Gastroesophageal sphincter (tissue), 4 donors: ENCODE data around the gene PPP1R14C. TPM values are rescaled to one million over a fixed set of nuclear protein-coding genes. Genes with fewer than 3 reads are reported as not detected.

Experiments
- ATAC-seq: fragments of 150-250 bp; one replicate; pipeline ENCODE4 v1.9.1; 2016; ENCODE audit warnings: mild to moderate bottlenecking, moderate library complexity
- H3K27ac ChIP-seq, 4 donors: fragments of 200-600 bp; sonication (generic) in 3 of 4; 1 replicate in 3 of 4; 2 replicates in 1 of 4; pipeline ENCODE4 v1.5.1; 2016 to 2019
- H3K27me3 ChIP-seq: fragments of 200-600 bp; sonication (generic); one replicate; pipeline ENCODE4 v1.5.1; 2019
- H3K36me3 ChIP-seq, 2 donors: fragments of 200-600 bp; sonication (generic); one replicate each; pipeline ENCODE4 v1.5.1; 2019; ENCODE audit warnings: control low read depth in 1 of 2
- H3K4me1 ChIP-seq, 3 donors: fragments of 200-600 bp; sonication (generic); 1 replicate in 2 of 3; 2 replicates in 1 of 3; pipeline ENCODE4 v1.5.1; 2016 to 2019; ENCODE audit warnings: control low read depth in 2 of 3
- H3K4me3 ChIP-seq, 2 donors: fragments of 200-600 bp; sonication (generic); one replicate each; pipeline ENCODE4 v1.5.1; 2019; ENCODE audit warnings: mild to moderate bottlenecking in 1 of 2, moderate library complexity in 1 of 2
- H3K9me3 ChIP-seq, 3 donors: fragments of 200-600 bp; sonication (generic); one replicate each; pipeline ENCODE4 v1.5.1; 2017 to 2019; ENCODE audit warnings: control low read depth in 2 of 3
- EP300 ChIP-seq: sonication (generic); formaldehyde crosslinking; IDR thresholded peaks from one replicate; pipeline ENCODE4 v1.6.1; 2017; ENCODE audit warnings: antibody characterized with exemption, mild to moderate bottlenecking
- POLR2A ChIP-seq, 2 donors: fragments of 450-650 bp; IDR thresholded peaks; one replicate each; pipeline ENCODE4 v1.6.1; 2017; ENCODE audit warnings: antibody characterized with exemption in 2 of 2, mild to moderate bottlenecking in 2 of 2, moderate library complexity in 1 of 2
- POLR2AphosphoS5 ChIP-seq: sonication (generic); formaldehyde crosslinking; IDR thresholded peaks from one replicate; pipeline ENCODE4 v1.6.1; 2017; ENCODE audit warnings: antibody characterized with exemption
- whole genome bisulfite sequencing, 2 donors: methylation state at CpG; one replicate each; pipeline ENCODE4 v1.1.5; 2018; ENCODE audit warnings: low coverage in 1 of 2; 5-methylcytosine and 5-hydroxymethylcytosine counted together
- total RNA-seq, 4 donors: library from RNA; depleted of rRNA; stranded (reverse); fragments of >200 nt; gene quantifications; one replicate each; pipeline ENCODE4 v1.1.0, GENCODE V29; 2016
- TF ChIP-seq, protein P1 (sequence below), 4 experiments: fragments of 200-600 bp in 2 of 4; fragments of 450-650 bp in 2 of 4; sonication (generic) in 1 of 4; IDR thresholded peaks; one replicate each; pipeline ENCODE4 v1.5.1; 2017 to 2019; ENCODE audit warnings: antibody characterized with exemption in 4 of 4, mild to moderate bottlenecking in 2 of 4, moderate library complexity in 2 of 4

The PPP1R14C gene
- total RNA-seq, 4 donors from 2014 or later = 0.12 to 1.5 TPM; not detected in 2

GRCh38 chr6:150258381-150258780 lies 115.5 kb downstream of the PPP1R14C start:
- 95 to 97% methylated on average over 5 of the region's 5 CpGs for WGBS, 2 donors
- TF ChIP-seq, protein P1, sequence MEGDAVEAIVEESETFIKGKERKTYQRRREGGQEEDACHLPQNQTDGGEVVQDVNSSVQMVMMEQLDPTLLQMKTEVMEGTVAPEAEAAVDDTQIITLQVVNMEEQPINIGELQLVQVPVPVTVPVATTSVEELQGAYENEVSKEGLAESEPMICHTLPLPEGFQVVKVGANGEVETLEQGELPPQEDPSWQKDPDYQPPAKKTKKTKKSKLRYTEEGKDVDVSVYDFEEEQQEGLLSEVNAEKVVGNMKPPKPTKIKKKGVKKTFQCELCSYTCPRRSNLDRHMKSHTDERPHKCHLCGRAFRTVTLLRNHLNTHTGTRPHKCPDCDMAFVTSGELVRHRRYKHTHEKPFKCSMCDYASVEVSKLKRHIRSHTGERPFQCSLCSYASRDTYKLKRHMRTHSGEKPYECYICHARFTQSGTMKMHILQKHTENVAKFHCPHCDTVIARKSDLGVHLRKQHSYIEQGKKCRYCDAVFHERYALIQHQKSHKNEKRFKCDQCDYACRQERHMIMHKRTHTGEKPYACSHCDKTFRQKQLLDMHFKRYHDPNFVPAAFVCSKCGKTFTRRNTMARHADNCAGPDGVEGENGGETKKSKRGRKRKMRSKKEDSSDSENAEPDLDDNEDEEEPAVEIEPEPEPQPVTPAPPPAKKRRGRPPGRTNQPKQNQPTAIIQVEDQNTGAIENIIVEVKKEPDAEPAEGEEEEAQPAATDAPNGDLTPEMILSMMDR (IDR thresholded peaks at IDR 0.05) = no peak
- TF ChIP-seq POLR2A (IDR thresholded peaks at IDR 0.05) = no peak
- TF ChIP-seq POLR2AphosphoS5 = no peak
- no peak for TF ChIP-seq EP300

GRCh38 chr6:150260931-150261330 lies 118.1 kb downstream of the PPP1R14C start:
- no peak for ATAC-seq
- no peak overlapping the region for H3K27ac ChIP-seq
- peaks cover 1% of the 10 kb centered on the region for H3K27me3 ChIP-seq
- H3K9me3 ChIP-seq = no peaks in the 10 kb centered on the region
- no peak overlapping the region for H3K4me3 ChIP-seq
- TF ChIP-seq EP300 = no peak
- no peaks in the 10 kb centered on the region for H3K4me1 ChIP-seq
- no peaks in the 10 kb centered on the region for H3K36me3 ChIP-seq
- 100% methylated on average over 2 of the region's 2 CpGs; no CpG with 5 or more reads in 1 of the 2 donors for WGBS, 2 donors

More at GRCh38 chr6:150258381-150258780, 115.5 kb downstream of the PPP1R14C start:
- ATAC-seq = no peak
- Histone ChIP-seq H3K4me1 (no peaks in the 10 kb centered on the region), H3K36me3 (no peaks in the 10 kb centered on the region), H3K27ac (no peak overlapping the region), H3K9me3 (no peaks in the 10 kb centered on the region), H3K27me3 (peaks cover 6% of the 10 kb centered on the region), H3K4me3 (no peak overlapping the region)

DNA sequence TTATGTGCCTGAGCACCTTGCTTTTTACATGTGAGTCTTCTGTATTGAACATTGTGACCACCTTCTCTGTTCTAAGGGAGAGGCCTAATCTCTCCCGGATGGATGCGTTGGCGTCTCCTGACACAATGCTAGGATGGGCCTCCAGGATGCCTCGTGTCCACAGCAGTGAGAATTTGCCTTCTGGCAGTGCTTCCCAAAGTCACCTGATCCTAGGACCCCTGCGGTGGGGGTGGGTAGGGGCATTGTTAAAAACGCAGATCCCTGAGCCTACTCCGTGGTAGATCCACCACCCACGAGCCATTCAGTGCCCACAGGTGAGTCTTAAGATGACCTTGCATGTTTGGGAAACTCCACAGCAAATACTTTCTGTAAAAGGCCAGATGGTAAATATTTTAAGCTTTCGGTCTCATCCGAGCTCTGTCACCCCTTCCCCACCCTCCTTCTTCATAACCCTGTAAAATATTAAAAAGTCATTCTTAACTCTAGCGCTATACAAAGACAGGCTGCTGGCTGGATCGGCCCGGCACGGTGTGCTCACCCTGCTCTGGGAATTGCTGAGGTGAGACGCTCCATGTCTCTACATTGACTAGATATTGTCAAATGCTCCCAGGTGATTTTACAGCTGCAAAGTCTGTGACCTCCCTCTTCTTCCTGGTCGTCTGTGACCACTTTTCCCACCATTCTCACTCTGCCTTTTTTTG lies 119.3 kb downstream of the PPP1R14C start:
- Histone ChIP-seq H3K4me1 (no peaks in the 10 kb centered on the region), H3K27ac (no peak overlapping the region), H3K9me3 (no peaks in the 10 kb centered on the region), H3K27me3 (no peaks in the 10 kb centered on the region), H3K4me3 (no peak overlapping the region), H3K36me3 (no peaks in the 10 kb centered on the region)
- no peak for ATAC-seq
- TF ChIP-seq, protein P1 (IDR thresholded peaks at IDR 0.05) = no peak
- TF ChIP-seq EP300 = no peak
- no peak for TF ChIP-seq POLR2AphosphoS5
- no peak for TF ChIP-seq POLR2A (IDR thresholded peaks at IDR 0.05)
- WGBS, 2 donors = 81 to 88% methylated on average over 4 to 14 of the region's 16 CpGs

GRCh38 chr6:150263765-150264404 lies 121.0 kb downstream of the PPP1R14C start:
- H3K27ac ChIP-seq = no peak overlapping the region
- ATAC-seq = no peak
- H3K4me1 ChIP-seq = no peaks in the 10 kb centered on the region
- WGBS, 2 donors = 90 to 100% methylated on average over 1 of the region's 19 CpGs
- no peaks in the 10 kb centered on the region for H3K9me3 ChIP-seq
- TF ChIP-seq EP300 = no peak
- TF ChIP-seq POLR2A (IDR thresholded peaks at IDR 0.05) = no peak
- no peak for TF ChIP-seq POLR2AphosphoS5
- TF ChIP-seq, protein P1 (IDR thresholded peaks at IDR 0.05) = no peak
- H3K27me3 ChIP-seq = no peaks in the 10 kb centered on the region
- no peak overlapping the region for H3K4me3 ChIP-seq
- no peaks in the 10 kb centered on the region for H3K36me3 ChIP-seq

DNA sequence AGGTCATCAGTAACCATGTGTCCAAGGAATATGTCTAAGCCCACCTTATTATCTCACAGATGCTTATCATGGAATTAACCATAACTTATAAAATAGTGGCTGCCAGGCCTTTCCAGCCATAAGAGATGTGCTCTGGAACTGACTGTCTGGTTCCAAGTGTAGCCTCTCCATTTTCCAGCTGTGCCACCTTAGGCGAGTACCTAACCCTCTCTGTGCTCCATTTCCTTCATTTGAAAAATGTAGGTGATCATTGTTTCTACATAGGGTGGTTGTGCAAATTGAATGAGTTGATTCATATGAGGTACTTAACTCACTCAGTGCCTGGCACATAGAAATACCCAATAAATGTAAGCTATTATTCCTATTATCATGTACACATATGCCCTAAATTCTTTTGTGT lies 123.5 kb downstream of the PPP1R14C start:
- Histone ChIP-seq H3K27me3 (no peaks in the 10 kb centered on the region), H3K36me3 (no peaks in the 10 kb centered on the region), H3K27ac (no peak overlapping the region), H3K9me3 (no peaks in the 10 kb centered on the region), H3K4me3 (no peak overlapping the region), H3K4me1 (no peaks in the 10 kb centered on the region)
- WGBS, 2 donors = 100% methylated on average over 1 of the region's 1 CpG
- no peak for ATAC-seq
- TF ChIP-seq POLR2AphosphoS5 = no peak
